Liver (tissue), 3 donors: ENCODE data around the gene PHC2.
A peak's percentile ranks its signal among the peaks of the same experiment; 100 is the strongest.

Experiments
- CTCF ChIP-seq: fragments of 150-350 bp; IDR thresholded peaks from 2 replicates; pipeline ENCODE4 v1.5.1; 2017; ENCODE audit warnings: improper control_type of control experiment, low read depth, low read length; ENCODE audit not compliant: missing input control
- EGR1 ChIP-seq, 2 donors: IDR thresholded peaks; 2 replicates each; pipeline ENCODE4 v1.6.1; 2016 to 2018; ENCODE audit warnings: antibody characterized with exemption in 2 of 2, low read depth in 2 of 2
- FOXA1 ChIP-seq: IDR thresholded peaks from 2 replicates; pipeline ENCODE4 v1.6.1; 2016; ENCODE audit warnings: antibody characterized with exemption
- JUND ChIP-seq, 2 donors: IDR thresholded peaks; 2 replicates each; pipeline ENCODE4 v1.6.1; 2016; ENCODE audit warnings: antibody characterized with exemption in 2 of 2
- MAX ChIP-seq: IDR thresholded peaks from 2 replicates; pipeline ENCODE4 v1.6.1; 2016; ENCODE audit warnings: antibody characterized with exemption
- RAD21 ChIP-seq, 2 donors: IDR thresholded peaks; 2 replicates each; pipeline ENCODE4 v1.6.1; 2016; ENCODE audit warnings: antibody characterized with exemption in 2 of 2, mild to moderate bottlenecking in 2 of 2
- RXRA ChIP-seq, 2 donors: IDR thresholded peaks; 2 replicates each; pipeline ENCODE4 v1.6.1; 2017 to 2018; ENCODE audit warnings: antibody characterized with exemption in 2 of 2, mild to moderate bottlenecking in 1 of 2
- SP1 ChIP-seq: IDR thresholded peaks from 2 replicates; pipeline ENCODE4 v1.6.1; 2018; ENCODE audit warnings: antibody characterized with exemption, mild to moderate bottlenecking
- TAF1 ChIP-seq: conservative IDR thresholded peaks from 2 replicates; pipeline ENCODE4 v1.6.1; 2016; ENCODE audit warnings: antibody characterized with exemption, mild to moderate bottlenecking
- YY1 ChIP-seq: IDR thresholded peaks from 2 replicates; pipeline ENCODE4 v1.6.1; 2016; ENCODE audit warnings: antibody characterized with exemption, mild to moderate bottlenecking
- TF ChIP-seq, protein P1 (sequence below): IDR thresholded peaks from 2 replicates; pipeline ENCODE4 v1.6.1; 2016; ENCODE audit warnings: antibody characterized with exemption, mild to moderate bottlenecking
- donor health status: healthy.
- donor health status: healthy.

GRCh38 chr1:33433509-33434362 lies 2.8 kb upstream of the PHC2 start:
- TF ChIP-seq RAD21 (IDR thresholded peaks at IDR 0.05) (peak in 1 of 2 donors; percentile 13), CTCF (no peak), FOXA1 (no peak), TAF1 (no peak), RXRA (IDR thresholded peaks at IDR 0.05) (peak in 1 of 2 donors; percentile 51), MAX (no peak), YY1 (no peak), SP1 (peak; percentile 33), EGR1 (IDR thresholded peaks at IDR 0.05; ENCODE audit: low read depth in 2 of 2) (no peak), JUND (IDR thresholded peaks at IDR 0.05) (peak; percentile 85 to 90)
- TF ChIP-seq, protein P1, sequence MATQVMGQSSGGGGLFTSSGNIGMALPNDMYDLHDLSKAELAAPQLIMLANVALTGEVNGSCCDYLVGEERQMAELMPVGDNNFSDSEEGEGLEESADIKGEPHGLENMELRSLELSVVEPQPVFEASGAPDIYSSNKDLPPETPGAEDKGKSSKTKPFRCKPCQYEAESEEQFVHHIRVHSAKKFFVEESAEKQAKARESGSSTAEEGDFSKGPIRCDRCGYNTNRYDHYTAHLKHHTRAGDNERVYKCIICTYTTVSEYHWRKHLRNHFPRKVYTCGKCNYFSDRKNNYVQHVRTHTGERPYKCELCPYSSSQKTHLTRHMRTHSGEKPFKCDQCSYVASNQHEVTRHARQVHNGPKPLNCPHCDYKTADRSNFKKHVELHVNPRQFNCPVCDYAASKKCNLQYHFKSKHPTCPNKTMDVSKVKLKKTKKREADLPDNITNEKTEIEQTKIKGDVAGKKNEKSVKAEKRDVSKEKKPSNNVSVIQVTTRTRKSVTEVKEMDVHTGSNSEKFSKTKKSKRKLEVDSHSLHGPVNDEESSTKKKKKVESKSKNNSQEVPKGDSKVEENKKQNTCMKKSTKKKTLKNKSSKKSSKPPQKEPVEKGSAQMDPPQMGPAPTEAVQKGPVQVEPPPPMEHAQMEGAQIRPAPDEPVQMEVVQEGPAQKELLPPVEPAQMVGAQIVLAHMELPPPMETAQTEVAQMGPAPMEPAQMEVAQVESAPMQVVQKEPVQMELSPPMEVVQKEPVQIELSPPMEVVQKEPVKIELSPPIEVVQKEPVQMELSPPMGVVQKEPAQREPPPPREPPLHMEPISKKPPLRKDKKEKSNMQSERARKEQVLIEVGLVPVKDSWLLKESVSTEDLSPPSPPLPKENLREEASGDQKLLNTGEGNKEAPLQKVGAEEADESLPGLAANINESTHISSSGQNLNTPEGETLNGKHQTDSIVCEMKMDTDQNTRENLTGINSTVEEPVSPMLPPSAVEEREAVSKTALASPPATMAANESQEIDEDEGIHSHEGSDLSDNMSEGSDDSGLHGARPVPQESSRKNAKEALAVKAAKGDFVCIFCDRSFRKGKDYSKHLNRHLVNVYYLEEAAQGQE, result peak; percentile 14
